HAP-1 (cell line): Measurements from ENCODE around the gene DIO3.
"Not testable (repeated sequence)": the region's sequence is repeated elsewhere in the genome, so short reads cannot be mapped to it uniquely, and the experiment has no call there.

Experiments used
- DNase-seq, 2 experiments: peaks; one replicate each; pipeline ENCODE4 v3.0.0-alpha.2; 2016 to 2020; ENCODE audit warnings: low spot score in 2 of 2
- H3K27me3 ChIP-seq: fragments of 250-450 bp; sonication (Bioruptor Pico); 2 replicates; pipeline ENCODE4 v1.5.1; 2020; ENCODE audit warnings: low read depth, mild to moderate bottlenecking, moderate library complexity
- H3K36me3 ChIP-seq: fragments of 250-450 bp; sonication (Bioruptor Pico); replicated peaks from 2 replicates; pipeline ENCODE4 v1.5.1; 2020; ENCODE audit warnings: mild to moderate bottlenecking
- H3K4me1 ChIP-seq: fragments of 250-450 bp; sonication (Bioruptor Pico); 2 replicates; pipeline ENCODE4 v1.5.1; 2020; ENCODE audit warnings: mild to moderate bottlenecking
- H3K4me3 ChIP-seq: fragments of 250-450 bp; sonication (Bioruptor Pico); 2 replicates; pipeline ENCODE4 v1.5.1; 2020; ENCODE audit warnings: mild to moderate bottlenecking, moderate library complexity
- H3K9me3 ChIP-seq: fragments of 250-450 bp; sonication (Bioruptor Pico); 2 replicates; pipeline ENCODE4 v1.5.1; 2020; ENCODE audit warnings: mild to moderate bottlenecking, moderate library complexity
- in situ Hi-C: fragments of 300-500 bp; cut with MboI; formaldehyde crosslinking; loops from 3 replicates; pipeline ENCODE4 v1.14.3; 2020; ENCODE audit warnings: low sequenced_read_pairs, inconsistent platforms, mixed read lengths

Gene DIO3

DNA sequence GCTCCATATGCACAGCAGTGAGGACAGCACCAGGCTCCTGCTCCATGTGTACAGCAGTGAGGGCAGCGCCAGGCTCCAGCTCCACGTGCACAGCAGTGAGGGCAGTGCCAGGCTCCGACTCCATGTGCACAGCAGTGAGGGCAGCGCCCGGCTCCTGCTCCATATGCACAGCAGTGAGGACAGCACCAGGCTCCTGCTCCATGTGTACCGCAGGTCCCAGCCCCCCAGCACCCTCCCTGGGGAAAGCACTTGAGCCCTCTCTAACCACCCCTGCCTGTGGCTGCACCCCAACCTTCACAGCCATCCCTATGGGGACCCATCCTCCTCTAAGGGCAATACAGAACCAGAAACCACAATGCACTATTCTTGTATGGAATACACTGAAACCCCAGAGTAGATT lies 11.2 kb downstream of the DIO3 start:
- in situ Hi-C loops, H3K36me3 ChIP-seq, DNase-seq, H3K27me3 ChIP-seq, H3K9me3 ChIP-seq, H3K4me1 ChIP-seq, H3K4me3 ChIP-seq: not testable (repeated sequence)

DNA sequence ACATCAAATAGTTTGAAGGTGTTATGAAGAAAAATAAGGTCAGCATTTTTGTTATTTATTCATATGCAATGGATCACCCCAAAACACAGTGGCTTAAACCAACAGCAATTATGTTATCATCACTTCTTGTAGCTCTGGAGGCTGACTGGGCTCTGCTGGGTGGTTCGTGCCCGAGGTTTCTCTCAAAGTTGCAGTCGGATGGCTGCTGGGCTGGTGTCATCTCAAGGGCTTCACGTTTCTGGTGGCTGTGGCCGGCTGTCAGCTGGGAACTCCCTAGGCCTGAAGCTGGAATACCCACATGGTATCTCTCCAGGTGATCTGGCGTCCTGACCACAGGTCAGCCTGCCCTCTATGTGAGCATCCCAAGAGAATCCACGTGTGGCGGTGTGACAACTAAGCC lies 12.0 kb downstream of the DIO3 start:
- Histone ChIP-seq H3K4me1 (no peaks in the 10 kb centered on the region), H3K9me3 (no peaks in the 10 kb centered on the region), H3K27me3 (peaks cover 2% of the 10 kb centered on the region; the same call in 1 of the 2 replicates), H3K36me3 (no peaks in the 10 kb centered on the region), H3K4me3 (no peak overlapping the region)
- in situ Hi-C loops: no loop called here
- no peak for DNase-seq

DNA sequence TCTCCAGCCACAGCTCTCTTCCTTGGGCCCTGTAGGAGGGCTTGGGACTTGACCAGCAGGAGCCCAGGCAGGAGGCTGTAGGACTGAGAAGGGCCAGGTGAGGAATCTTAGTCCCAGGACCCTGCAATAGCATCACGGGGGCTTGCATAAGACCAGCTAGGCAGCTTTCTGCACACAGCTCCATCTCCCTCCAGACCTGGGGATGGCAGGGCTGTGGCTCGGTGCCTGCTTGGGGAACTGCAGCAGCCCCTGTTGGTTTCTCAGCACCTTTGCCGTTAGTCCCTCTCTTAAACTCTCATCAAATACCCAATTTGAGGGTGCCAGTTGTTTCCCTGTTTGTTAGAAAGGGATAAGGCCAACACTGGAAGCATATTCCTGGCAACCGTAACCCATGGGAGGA lies 14.3 kb downstream of the DIO3 start:
- no peaks in the 10 kb centered on the region for H3K27me3 ChIP-seq
- in situ Hi-C loops: no loop called here
- H3K36me3 ChIP-seq: no peaks in the 10 kb centered on the region
- no peak for DNase-seq
- no peak overlapping the region for H3K4me3 ChIP-seq
- no peaks in the 10 kb centered on the region for H3K9me3 ChIP-seq
- no peaks in the 10 kb centered on the region for H3K4me1 ChIP-seq

DNA sequence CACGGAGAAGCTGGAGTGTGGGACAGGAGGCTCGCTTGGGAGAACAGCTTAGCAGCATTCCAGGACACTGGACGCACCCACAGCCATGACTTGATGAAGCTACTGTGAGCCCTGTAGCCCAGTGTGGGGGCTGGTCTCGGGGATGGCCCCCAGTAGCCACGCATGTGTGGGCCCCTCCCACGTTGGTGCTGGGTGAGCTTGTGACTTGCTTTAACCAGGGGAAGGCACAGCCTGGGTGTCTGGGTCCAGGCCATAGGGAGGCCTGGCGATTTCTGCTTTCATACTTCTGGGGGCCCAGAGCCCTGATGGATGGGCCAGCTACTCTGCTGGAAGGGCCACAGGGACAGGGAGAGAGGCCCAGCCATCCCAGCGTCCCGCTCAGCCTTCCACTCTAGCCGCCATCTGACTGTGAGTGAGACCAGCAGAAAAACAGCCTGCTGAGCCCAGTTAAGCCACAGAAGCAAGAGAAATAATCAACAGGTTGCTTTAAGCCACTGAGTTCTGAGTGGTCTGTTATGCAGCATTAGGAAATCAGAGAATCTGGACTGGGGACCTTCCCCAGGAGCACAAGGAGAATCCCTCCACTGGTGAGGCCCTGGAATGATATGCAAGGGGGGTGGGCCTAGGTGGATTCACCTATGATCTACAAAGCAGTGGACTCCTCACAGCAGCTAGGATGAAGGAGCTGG lies 16.1 kb downstream of the DIO3 start:
- no peak for DNase-seq
- Histone ChIP-seq H3K27me3 (no peaks in the 10 kb centered on the region), H3K36me3 (no peaks in the 10 kb centered on the region), H3K4me3 (no peak overlapping the region), H3K4me1 (no peaks in the 10 kb centered on the region), H3K9me3 (no peaks in the 10 kb centered on the region)
- in situ Hi-C loops: no loop called here

DNA sequence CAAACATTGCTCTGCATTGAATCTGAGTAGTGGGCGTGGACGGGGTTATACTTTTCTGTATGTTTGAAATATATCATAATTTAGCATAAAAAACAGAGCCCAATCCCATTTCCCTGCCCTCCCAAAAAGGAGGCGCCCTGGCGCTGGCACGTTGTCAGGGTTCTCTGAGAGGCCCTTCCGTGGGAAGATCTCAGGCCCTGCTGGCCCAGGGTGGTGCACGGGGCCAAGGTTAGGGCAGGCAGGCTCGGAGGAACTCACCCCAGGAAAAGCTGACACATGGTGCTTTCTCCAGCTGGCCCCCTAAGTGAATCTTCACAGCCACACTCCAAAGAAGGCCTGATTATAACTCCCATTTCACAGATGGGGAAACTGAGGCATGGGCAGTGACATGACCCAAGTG lies 17.2 kb downstream of the DIO3 start:
- Histone ChIP-seq H3K4me3 (no peak overlapping the region), H3K36me3 (no peaks in the 10 kb centered on the region), H3K9me3 (no peaks in the 10 kb centered on the region), H3K27me3 (no peaks in the 10 kb centered on the region), H3K4me1 (no peaks in the 10 kb centered on the region)
- in situ Hi-C loops: no loop called here
- DNase-seq: no peak

DNA sequence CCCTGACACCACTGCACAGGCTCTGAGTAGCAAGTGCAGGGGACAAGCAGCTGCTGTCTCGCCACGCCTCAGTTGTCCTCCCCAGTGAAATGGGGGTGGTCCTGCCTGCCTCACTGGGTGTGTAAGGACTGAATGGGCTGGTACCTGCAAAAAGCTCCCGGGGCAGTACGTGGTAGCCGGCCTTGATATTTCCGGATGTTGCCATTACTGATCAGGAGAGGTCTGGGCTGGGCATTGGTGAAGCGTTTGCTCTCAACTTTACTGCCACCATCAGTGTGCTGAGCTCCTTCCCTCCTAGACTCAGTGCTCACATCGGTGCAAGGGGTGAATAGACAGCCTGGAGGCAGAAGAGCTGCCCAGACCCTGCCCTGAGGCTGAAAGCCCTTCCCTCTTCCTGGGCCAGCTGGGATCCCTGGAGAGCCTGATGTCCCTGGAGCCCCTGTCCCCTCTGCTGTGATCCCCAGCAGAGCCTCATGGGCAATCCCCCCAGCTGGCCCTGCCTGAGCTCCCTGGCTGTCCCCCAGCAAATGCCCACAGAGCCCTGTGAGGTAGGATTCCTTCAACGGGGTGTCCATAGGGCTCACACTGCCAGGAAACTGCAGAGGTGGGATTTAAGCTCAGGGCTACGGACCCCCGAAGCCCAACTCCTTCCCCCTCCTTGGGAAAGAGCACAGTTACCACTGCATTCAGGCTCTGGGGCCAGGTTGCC lies 18.2 kb downstream of the DIO3 start:
- DNase-seq: no peak
- Histone ChIP-seq H3K9me3 (no peaks in the 10 kb centered on the region), H3K27me3 (no peaks in the 10 kb centered on the region), H3K4me1 (no peaks in the 10 kb centered on the region), H3K4me3 (no peak overlapping the region), H3K36me3 (no peaks in the 10 kb centered on the region)
- in situ Hi-C loops: no loop called here

DNA sequence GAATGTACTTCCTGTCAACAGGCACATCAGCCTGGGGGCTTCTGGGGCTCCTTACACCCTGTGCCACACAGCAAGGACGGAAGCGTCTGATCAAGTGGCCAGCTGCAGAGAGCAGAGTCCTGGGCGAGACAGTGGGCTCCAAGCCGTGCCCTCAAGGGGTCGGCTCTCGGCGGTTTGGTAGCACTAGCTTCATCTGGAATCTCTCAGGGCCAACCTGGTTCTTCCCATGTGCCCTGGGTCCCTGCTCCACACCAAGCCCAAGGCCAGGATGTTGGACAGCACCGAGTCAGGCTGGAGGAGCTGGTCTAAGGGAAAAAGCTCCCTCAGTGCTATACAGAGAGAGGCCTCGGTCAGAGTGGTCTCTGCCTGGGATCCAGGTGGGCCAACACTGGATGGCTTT lies 20.5 kb downstream of the DIO3 start:
- in situ Hi-C loops: no loop called here
- no peak for DNase-seq
- H3K36me3 ChIP-seq: no peaks in the 10 kb centered on the region
- no peaks in the 10 kb centered on the region for H3K4me1 ChIP-seq
- H3K27me3 ChIP-seq: no peaks in the 10 kb centered on the region
- no peaks in the 10 kb centered on the region for H3K9me3 ChIP-seq
- H3K4me3 ChIP-seq: no peak overlapping the region

DNA sequence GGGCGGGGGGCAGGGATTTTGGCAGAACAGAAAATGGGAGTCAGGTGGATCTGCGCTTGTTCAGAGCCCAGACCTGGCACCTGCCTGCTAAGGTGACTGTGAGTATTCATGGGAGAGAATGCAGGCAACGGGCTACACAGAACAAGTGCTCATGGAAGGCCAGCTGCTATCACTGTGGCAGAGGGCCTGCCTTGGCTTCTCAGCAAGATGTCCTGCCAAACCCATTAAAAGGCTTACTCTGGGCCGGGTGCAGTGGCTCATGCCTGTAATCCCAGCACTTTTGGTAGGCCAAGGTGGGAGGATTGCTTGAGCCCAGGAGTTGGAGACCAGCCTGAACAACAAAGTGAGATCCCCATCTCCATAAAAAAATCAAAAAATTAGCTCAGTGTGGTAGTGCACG lies 21.0 kb downstream of the DIO3 start:
- in situ Hi-C loops: no loop called here
- Histone ChIP-seq H3K4me1 (no peaks in the 10 kb centered on the region), H3K36me3 (no peaks in the 10 kb centered on the region), H3K4me3 (no peak overlapping the region), H3K27me3 (no peaks in the 10 kb centered on the region), H3K9me3 (no peaks in the 10 kb centered on the region)
- DNase-seq: no peak

DNA sequence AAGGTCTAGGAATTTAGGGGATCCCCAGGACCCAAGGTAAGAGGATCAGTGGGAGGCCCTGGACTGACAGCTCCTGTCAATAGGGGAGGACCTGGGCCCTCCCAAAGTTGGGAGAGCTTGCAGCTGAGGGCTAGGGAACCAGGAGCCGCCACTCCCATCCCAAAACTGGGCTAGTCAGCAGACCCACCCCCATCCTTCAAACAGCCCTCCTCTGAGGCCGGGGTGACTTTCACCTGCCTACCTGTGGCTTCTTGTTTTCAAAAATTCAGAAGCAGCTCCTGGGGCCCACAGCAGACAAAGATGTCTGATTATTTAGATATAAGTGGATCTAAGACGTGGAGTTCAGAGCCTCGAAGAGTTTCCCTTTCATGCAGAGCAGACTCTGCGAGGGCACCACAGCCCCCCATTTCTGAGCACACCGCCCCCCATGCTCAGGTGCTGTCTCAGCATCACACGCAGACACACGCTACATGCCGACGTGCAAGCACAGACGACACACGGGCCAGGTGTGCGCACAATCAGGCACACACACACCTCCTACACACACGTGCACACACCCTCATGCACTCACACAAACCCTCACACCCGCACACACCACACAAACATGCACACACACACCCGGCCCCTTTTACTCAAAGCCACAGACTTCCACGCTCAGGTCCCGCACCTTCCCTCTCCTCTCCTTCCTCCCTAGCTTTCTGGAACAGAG lies 21.9 kb downstream of the DIO3 start:
- Histone ChIP-seq H3K9me3 (no peaks in the 10 kb centered on the region), H3K27me3 (no peaks in the 10 kb centered on the region), H3K36me3 (no peaks in the 10 kb centered on the region), H3K4me1 (no peaks in the 10 kb centered on the region), H3K4me3 (no peak overlapping the region)
- DNase-seq: no peak
- in situ Hi-C loops: no loop called here

DNA sequence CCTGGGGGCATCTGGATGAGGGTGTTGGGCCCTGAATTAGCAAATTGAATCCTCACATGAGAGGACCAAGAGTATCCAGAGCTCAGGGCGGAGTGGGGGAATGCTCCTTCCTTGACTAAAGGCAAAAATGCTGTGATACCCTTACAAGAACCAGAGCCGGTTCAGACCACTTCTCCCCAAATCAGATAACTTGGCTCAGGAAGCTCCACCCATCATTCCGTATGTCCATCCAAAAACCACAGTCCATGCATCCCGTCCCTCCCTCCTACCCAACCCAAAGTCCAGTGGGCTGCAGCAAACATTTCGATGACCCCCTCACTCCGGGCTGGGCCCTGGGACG lies 22.4 kb downstream of the DIO3 start:
- no peaks in the 10 kb centered on the region for H3K36me3 ChIP-seq
- no peak for DNase-seq
- no peaks in the 10 kb centered on the region for H3K4me1 ChIP-seq
- H3K9me3 ChIP-seq: no peaks in the 10 kb centered on the region
- in situ Hi-C loops: no loop called here
- H3K27me3 ChIP-seq: no peaks in the 10 kb centered on the region
- H3K4me3 ChIP-seq: no peak overlapping the region

DNA sequence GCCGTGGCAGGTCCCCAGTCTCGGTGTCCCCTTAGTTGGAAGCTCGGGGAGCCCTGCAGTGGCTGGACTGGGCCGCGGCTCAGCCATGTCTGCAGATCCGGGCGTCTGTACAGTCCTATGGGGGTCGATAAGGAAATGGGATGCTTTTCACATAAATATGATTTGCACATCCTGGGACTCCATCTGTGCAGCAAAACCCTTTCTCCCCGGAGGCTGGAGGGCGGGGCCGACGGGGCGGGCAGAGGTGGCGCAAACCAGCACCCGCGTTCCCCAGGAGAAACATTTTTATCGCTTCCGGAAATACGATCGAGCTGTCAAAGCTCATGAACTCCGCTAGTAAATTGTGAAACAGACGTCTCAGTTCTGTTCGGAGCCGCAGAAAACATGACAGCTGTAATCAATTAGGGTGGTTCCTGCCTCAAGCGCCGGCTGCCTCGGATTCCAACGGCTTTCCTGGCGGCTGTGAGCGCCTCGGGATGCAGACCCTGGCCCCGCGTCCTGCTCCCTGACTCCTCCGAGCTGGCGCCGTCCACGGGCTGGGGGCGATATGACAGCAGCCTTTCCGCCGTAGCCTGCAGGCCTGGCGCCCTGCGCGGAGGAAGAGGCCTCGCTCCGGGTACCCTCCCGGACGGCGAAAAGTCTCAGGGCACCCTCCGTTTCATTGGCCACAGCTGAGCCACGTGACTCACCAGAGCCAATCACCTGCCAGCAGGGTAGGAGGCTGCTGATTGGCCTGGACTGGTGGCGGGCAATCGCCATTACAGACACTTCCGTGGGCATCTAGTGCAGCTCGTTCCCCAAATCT lies 23.0 kb downstream of the DIO3 start:
- H3K36me3 ChIP-seq: no peaks in the 10 kb centered on the region
- H3K4me3 ChIP-seq: no peak overlapping the region
- in situ Hi-C loops: no loop called here
- DNase-seq: no peak
- H3K4me1 ChIP-seq: no peaks in the 10 kb centered on the region
- H3K27me3 ChIP-seq: no peaks in the 10 kb centered on the region
- H3K9me3 ChIP-seq: no peaks in the 10 kb centered on the region

DNA sequence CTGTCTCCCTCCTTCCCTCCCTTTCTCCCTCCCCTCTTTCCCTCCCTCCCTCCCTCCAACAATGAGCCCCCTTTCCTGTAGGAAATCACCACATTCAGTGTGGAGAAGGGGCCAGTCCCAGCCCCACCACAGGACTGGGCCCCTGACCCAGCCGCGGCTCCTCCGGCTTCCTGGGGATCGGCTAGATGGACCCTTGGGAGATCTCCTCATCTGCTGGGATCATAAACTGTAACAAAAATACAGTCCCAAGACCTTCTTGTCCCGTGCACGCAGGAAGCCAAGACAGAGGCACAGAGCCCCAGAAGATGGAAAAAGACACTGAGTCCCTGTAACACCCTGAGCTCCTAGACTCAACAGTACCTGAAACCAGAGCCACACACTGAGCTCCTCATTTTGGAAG lies 23.9 kb downstream of the DIO3 start:
- H3K36me3 ChIP-seq: no peaks in the 10 kb centered on the region
- H3K9me3 ChIP-seq: no peaks in the 10 kb centered on the region
- no peak for DNase-seq
- in situ Hi-C loops: no loop called here
- H3K4me3 ChIP-seq: no peak overlapping the region
- no peaks in the 10 kb centered on the region for H3K27me3 ChIP-seq
- no peaks in the 10 kb centered on the region for H3K4me1 ChIP-seq

DNA sequence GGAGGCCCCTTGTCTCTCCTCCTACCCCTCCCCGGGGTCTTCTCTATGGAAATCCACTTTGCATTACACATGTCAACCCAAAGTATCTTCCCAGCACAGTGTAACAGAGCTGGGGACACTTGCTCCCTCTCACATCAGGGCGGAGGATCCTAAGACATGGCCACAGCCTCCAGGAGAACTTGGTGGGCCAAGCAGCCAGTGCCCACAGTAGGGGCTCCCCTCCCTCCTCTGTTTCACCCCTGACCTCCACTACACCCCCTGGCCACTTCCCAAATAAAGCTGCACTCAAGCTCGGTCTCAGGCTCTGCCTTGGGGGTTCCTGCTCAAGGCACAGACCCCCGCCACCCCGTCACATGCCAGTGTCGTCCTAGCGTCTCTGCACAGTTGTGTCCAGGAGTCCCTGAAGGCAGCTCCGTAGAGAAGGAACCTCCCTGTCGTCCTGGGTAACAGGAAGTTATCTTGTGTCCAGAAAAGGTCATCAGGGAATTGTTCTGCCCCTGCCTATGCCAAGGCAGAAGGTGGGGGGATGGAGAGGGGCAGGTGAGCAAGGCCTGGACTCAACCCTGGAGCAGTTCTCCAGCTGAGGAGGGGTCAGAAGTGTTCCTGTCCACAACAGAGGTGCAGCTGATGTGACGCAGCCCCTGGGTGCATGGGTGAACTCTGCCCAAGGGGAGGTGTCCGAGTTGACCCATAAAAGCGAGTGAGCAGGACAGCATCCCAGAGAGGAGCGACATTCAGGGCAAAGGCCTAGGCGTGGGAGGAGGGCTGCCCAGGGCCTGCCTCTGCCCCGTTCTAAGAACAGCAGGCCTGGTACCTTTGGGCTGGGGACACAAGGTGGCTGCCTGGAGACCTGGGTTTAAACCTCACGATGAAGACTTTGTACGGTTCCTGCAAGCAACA lies 25.5 kb downstream of the DIO3 start:
- Histone ChIP-seq H3K4me3 (no peak overlapping the region), H3K4me1 (no peaks in the 10 kb centered on the region), H3K27me3 (no peaks in the 10 kb centered on the region), H3K36me3 (no peaks in the 10 kb centered on the region), H3K9me3 (no peaks in the 10 kb centered on the region)
- in situ Hi-C loops: no loop called here
- DNase-seq: no peak
